NOMO-1 treated with DMSO at 0.1 percent for 48 hours (cell line): Measurements from ENCODE around the gene SMCO2.

Source experiments
- DNase-seq: peaks from one replicate; lab custom pipeline; 2025; ENCODE audit not compliant: unreplicated experiment; lab: John Stamatoyannopoulos, UW

SMCO2 gene

DNA sequence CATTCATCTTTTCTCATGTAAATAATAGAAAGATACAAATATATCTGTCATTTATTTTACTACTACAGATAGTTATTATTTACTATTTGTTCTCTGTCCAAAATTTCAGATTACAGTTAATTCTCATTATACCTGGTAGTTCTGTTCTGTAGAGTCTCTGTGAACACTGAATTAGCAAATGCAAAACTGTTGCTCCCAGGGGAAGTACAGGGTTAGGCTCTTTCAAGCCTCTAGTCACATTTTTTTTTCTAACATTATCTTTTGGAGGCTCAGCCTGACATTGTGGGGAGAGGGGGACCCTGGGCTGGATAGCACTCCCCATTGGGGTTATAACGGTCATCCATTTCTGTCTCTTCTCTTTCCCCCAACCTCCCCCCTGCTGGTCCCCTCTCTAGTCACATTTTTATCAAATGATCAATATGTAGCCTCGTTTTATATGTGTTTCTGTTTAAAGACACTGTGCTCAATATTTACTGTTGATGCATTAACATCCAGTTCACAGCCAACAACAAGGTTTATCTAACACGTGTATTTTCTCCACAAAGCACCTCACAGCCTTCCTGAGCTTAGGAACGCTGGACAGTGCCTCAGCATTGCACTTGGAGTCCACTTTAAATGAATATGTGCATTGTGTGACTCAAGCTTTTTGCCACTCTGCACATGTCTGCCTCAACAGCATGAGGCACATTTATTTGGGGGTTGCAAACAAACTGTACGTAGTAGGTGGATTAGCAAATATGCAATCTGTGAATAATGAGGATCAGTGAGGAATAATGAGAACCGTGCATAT, 4.7 kb downstream of the SMCO2 start:
- no peak for DNase-seq

- DNase-seq: no peak
Observed at GRCh38 chr12:27453421-27453820, 6.9 kb downstream of the SMCO2 start.

DNA sequence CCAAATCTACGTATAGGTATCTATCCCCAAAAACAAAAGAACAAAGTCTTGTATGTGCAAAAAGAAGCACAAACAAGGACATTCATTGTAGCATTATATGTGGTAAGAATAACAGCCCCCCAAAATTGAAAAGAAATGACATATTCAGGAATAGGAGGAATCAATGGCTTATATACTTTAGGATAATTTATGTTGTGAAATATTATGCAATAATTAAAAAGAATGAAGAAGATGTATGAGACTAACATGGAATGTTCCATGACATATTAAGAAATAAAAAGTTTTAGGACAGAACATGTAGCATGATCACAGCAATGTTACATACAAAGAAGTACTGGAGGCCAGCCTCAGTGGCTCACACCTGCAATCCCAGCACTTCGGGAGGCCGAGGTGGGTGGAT, 9.1 kb downstream of the SMCO2 start:
- no peak for DNase-seq

- DNase-seq: no peak
Observed at GRCh38 chr12:27456618-27457017, 10.1 kb downstream of the SMCO2 start.

GRCh38 chr12:27460471-27460978, 14.0 kb downstream of the SMCO2 start:
- DNase-seq: no peak

- no peak for DNase-seq
Observed at GRCh38 chr12:27462151-27462694, 15.7 kb downstream of the SMCO2 start.

- no peak for DNase-seq
Observed at GRCh38 chr12:27462851-27463250, 16.3 kb downstream of the SMCO2 start.

DNA sequence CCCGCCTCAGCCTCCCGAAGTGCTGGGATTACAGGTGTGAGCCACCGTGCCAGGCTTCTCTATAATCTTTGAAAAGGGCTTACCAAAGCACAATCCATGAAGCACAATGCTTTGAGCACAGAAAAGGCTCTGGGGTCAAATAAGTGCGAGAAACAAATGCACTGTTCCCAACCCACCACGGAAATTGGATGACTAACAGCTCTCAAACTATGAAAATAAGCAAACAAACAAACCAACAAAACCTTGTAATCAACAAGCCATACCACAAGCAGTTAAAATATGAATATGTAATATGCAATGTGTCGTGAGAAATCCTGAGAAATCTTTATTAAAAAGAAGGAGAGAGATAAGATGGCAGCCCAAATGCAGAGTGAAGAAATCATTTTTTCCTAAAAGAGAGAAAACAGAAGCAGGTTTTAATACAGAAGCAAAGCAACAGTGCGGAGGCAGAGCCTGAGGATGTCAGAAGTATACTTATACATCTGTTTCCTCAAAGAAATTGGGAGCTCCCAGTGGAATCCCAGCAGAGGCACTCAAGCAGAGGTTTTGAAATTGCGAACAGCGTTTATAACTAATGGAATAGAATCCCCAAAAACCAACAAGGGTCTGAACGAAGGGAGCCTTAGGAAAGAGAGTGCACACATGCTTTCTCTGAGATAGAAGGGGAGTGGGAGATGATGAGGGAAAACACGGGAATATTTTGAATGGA, 17.1 kb downstream of the SMCO2 start:
- DNase-seq: no peak

DNA sequence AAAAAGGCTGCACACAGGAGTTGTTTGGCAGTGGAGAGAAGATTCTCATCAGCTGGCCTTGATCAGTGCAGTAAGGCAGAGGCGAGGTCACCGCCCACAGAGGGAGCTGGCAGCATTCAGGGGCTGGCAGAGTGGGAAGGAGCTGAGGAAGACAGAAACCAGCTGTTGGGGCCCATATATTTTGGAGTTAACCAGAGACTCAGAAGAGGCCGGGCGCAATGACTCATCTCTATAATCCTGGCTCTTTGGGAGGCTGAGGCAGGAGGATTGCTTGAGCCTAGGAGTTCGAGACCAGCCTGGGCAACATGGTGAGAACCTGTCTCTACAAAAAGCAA, 17.7 kb downstream of the SMCO2 start:
- no peak for DNase-seq

DNA sequence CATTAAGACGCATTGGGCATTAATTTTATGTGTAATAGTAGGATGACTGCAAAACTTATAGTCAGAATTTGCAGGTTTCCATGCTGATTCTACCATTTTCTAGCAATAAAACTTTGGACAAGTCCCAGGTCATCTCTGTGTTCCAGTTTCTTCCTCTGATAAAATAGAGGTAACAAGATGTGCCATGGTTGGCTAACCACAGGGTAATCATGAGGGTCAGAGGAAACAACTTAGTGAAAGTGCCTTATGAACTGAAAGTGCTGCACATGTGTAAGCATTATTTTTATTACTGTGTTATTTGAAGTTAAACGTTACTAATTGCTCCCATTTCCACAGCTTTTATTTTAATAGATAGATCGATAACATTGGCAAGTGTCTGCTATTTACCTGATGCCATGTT, 21.1 kb downstream of the SMCO2 start:
- DNase-seq: peak; percentile 5

GRCh38 chr12:27468241-27468640, 21.7 kb downstream of the SMCO2 start:
- DNase-seq: no peak

DNA sequence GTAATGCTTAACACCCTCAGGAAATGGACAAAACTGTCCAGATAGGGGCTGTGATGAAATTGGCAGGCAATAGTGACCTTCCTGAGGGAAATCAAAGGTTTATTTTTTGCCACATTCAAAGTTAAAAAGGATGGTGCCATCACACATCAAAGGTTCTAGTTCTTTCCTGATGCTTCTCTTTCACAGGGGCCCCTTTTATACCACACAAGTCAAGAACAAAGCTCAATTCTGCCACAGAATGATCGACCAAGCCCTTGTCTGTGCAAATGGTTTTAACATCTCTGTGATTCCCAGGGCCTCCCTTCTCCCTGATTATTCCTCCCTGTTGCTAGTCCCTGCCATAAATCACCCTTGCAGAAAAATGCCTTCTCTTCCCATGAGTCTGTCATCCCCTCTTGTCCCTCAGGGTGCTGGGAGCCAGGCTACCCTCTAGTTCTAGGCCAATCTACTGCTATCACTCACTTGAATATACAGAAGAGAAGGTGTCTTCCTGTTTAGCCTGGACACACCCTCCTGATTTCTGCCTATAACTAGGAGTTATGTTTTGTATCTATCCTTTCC, 22.7 kb downstream of the SMCO2 start:
- no peak for DNase-seq

GRCh38 chr12:27472604-27473003, 26.1 kb downstream of the SMCO2 start:
- DNase-seq: no peak

DNA sequence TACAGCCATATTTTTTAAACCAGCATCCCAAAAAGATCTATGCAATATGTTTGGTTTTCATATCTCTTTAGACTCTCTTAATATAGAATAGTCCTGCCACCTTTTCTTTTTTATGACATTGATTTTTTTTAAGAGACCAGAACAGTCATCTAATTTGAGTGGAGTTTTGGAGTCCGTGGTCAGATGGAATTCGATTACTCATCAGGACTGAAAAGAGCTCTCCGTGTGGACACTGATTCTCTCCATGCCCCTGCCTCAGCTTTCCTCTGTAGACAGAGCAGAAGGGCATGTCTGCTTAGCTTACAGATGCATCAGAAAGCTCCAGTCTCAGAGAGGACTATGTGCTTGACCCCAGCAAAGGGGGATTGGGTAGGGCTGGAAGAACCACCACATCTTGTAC, 27.8 kb downstream of the SMCO2 start:
- no peak for DNase-seq

DNA sequence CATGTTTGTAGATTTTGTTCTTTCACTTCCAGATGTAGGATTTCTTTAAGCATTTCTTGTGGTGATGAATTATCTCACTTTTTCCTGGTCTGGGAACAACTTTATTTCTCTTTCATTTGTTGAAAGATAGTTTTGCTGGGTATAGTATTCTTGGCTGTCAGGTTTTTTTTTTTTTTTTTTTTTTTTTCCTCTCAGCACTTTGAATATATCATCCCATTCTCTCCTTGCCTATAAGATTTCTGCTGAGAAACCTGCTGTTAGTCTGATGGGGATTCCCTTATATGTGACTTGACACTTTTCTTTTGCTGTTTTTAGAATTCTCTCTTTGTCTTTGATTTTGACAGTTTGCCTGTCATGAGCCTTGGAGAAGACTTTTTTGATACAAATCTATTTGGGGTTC, 30.5 kb downstream of the SMCO2 start:
- DNase-seq: no peak

GRCh38 chr12:27478949-27479348, 32.4 kb downstream of the SMCO2 start:
- DNase-seq: no peak

GRCh38 chr12:27480016-27480415, 33.5 kb downstream of the SMCO2 start:
- peak; percentile 6 for DNase-seq

DNA sequence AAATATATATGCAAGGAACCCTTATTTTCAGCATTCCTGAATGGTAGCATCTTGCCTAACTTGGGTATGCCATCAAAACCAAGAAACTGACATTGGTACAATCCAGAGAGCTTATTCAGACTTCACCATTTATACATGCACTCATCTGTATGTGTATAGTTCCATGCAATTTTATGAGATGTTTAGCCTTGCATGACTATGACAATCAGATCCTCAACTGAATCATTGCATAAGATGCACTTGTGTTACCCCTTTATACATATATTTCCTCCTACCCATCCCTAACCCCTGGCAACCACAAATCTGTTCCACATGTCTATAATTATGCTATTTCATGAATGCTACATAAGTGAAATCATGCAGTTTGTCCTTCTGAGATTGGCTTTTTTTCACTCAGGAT, 40.4 kb downstream of the SMCO2 start:
- DNase-seq: no peak

- DNase-seq: no peak
Observed at GRCh38 chr12:27488479-27488878, 41.9 kb downstream of the SMCO2 start.

GRCh38 chr12:27491226-27491625, 44.7 kb downstream of the SMCO2 start:
- no peak for DNase-seq

- DNase-seq: peak; percentile 59
Observed at GRCh38 chr12:27493260-27493940, 46.9 kb downstream of the SMCO2 start.
